HEK293 (cell line): Measurements from ENCODE around the gene SPP2.

Experiments
- CTCF ChIA-PET: fragments of 350-600 bp; formaldehyde crosslinking; extraction: SDS; loops from one replicate; lab custom pipeline; 2021; ENCODE audit warnings: antibody characterized with exemption; lab: Yijun Ruan, JAX
- POLR2A ChIA-PET: fragments of 300-600 bp; formaldehyde crosslinking; extraction: SDS; loops from one replicate; lab custom pipeline; 2020; ENCODE audit warnings: antibody characterized with exemption, inconsistent platforms; lab: Yijun Ruan, JAX
- H3K27ac ChIP-seq: fragments of 200-500 bp; sonication (Bioruptor generic); 2 replicates; pipeline ENCODE4 v1.5.1; 2014; ENCODE audit warnings: low read depth, low read length, control low read depth, inconsistent platforms; ENCODE audit errors: extremely low read depth
- H3K36me3 ChIP-seq, 2 experiments: fragments of 200-500 bp in 1 of 2; sonication (Bioruptor generic) in 1 of 2; 1 replicate in 1 of 2; 2 replicates in 1 of 2; pipeline ENCODE4 v1.5.1; 2014 to 2017; ENCODE audit warnings: inconsistent platforms in 2 of 2, low read length in 2 of 2; ENCODE audit not compliant: control insufficient read depth in 2 of 2, insufficient read depth in 1 of 2
- H3K4me1 ChIP-seq: fragments of 200-500 bp; sonication (Bioruptor generic); 2 replicates; pipeline ENCODE4 v1.5.1; 2014; ENCODE audit warnings: mild to moderate bottlenecking, low read length, inconsistent platforms; ENCODE audit not compliant: control insufficient read depth, insufficient read depth
- H3K4me3 ChIP-seq: 2 replicates; pipeline ENCODE4 v1.5.1; 2011; ENCODE audit warnings: low read depth, mild to moderate bottlenecking, control low read depth, low read length, moderate library complexity
- H3K9me3 ChIP-seq: fragments of 200-500 bp; sonication (Bioruptor generic); 2 replicates; pipeline ENCODE4 v1.5.1; 2014; ENCODE audit warnings: low read depth, low read length, inconsistent platforms; ENCODE audit not compliant: control insufficient read depth, insufficient read depth
- HOXD13 ChIP-seq: sonication (generic); formaldehyde crosslinking; IDR thresholded peaks from 2 replicates; pipeline ENCODE4 v1.8.0; 2022; ENCODE audit warnings: missing genetic modification reagents, borderline replicate concordance
- KLF7 ChIP-seq: fragments of 450-650 bp; formaldehyde crosslinking; IDR thresholded peaks from 2 replicates; pipeline ENCODE4 v1.5.1; 2016; ENCODE audit warnings: missing biosample characterization, missing genetic modification characterization, borderline replicate concordance
- KLF8 ChIP-seq: fragments of 450-650 bp; formaldehyde crosslinking; IDR thresholded peaks from 2 replicates; pipeline ENCODE4 v1.5.1; 2016; ENCODE audit warnings: missing biosample characterization, missing genetic modification characterization
- PATZ1 ChIP-seq: fragments of 450-650 bp; formaldehyde crosslinking; IDR thresholded peaks from 2 replicates; pipeline ENCODE4 v1.5.1; 2016; ENCODE audit warnings: missing biosample characterization, missing genetic modification characterization
- SALL2 ChIP-seq: fragments of 450-650 bp; formaldehyde crosslinking; IDR thresholded peaks from 2 replicates; pipeline ENCODE4 v1.5.0; 2017; ENCODE audit warnings: missing biosample characterization, mild to moderate bottlenecking, missing genetic modification characterization, borderline replicate concordance
- SP7 ChIP-seq: fragments of 450-650 bp; formaldehyde crosslinking; IDR thresholded peaks from 2 replicates; pipeline ENCODE4 v1.5.1; 2016; ENCODE audit warnings: missing biosample characterization, missing genetic modification characterization
- TRIM28 ChIP-seq: IDR thresholded peaks from 2 replicates; pipeline ENCODE4 v1.6.1; 2011; ENCODE audit warnings: low read length, control low read depth, borderline replicate concordance
- ZBTB17 ChIP-seq: fragments of 450-650 bp; formaldehyde crosslinking; IDR thresholded peaks from 2 replicates; pipeline ENCODE4 v1.5.1; 2016; ENCODE audit warnings: missing biosample characterization, missing genetic modification characterization
- ZBTB21 ChIP-seq: fragments of 450-650 bp; formaldehyde crosslinking; IDR thresholded peaks from 2 replicates; pipeline ENCODE4 v1.5.1; 2017; ENCODE audit warnings: missing biosample characterization, missing genetic modification characterization
- ZNF112 ChIP-seq: fragments of 450-650 bp; formaldehyde crosslinking; IDR thresholded peaks from 2 replicates; pipeline ENCODE4 v1.5.0; 2017; ENCODE audit warnings: missing biosample characterization, missing genetic modification characterization
- ZNF132 ChIP-seq: fragments of 450-650 bp; formaldehyde crosslinking; IDR thresholded peaks from 2 replicates; pipeline ENCODE4 v1.5.1; 2017; ENCODE audit warnings: missing biosample characterization, missing genetic modification characterization, borderline replicate concordance
- ZNF148 ChIP-seq: fragments of 450-650 bp; formaldehyde crosslinking; IDR thresholded peaks from 2 replicates; pipeline ENCODE4 v1.5.0; 2017; ENCODE audit warnings: missing biosample characterization, missing genetic modification characterization, borderline replicate concordance
- ZNF174 ChIP-seq: fragments of 450-650 bp; formaldehyde crosslinking; IDR thresholded peaks from 2 replicates; pipeline ENCODE4 v1.5.0; 2017; ENCODE audit warnings: missing biosample characterization, mild to moderate bottlenecking, missing genetic modification characterization
- ZNF214 ChIP-seq: fragments of 450-650 bp; formaldehyde crosslinking; IDR thresholded peaks from 2 replicates; pipeline ENCODE4 v1.5.1; 2017; ENCODE audit warnings: missing biosample characterization, mild to moderate bottlenecking, missing genetic modification characterization, borderline replicate concordance
- ZNF221 ChIP-seq: fragments of 450-650 bp; formaldehyde crosslinking; IDR thresholded peaks from 2 replicates; pipeline ENCODE4 v1.5.1; 2017; ENCODE audit warnings: missing biosample characterization, missing genetic modification characterization, borderline replicate concordance
- ZNF362 ChIP-seq: fragments of 450-650 bp; formaldehyde crosslinking; IDR thresholded peaks from 2 replicates; pipeline ENCODE4 v1.5.1; 2016; ENCODE audit warnings: missing biosample characterization, missing genetic modification characterization
- ZNF561 ChIP-seq: fragments of 450-650 bp; IDR thresholded peaks from 2 replicates; pipeline ENCODE4 v1.5.1; 2018; ENCODE audit warnings: missing biosample characterization, missing genetic modification characterization, borderline replicate concordance
- ZNF580 ChIP-seq: fragments of 450-650 bp; formaldehyde crosslinking; IDR thresholded peaks from 2 replicates; pipeline ENCODE4 v1.5.1; 2016; ENCODE audit warnings: missing biosample characterization, missing genetic modification characterization
- ZNF677 ChIP-seq: fragments of 450-650 bp; IDR thresholded peaks from 2 replicates; pipeline ENCODE4 v1.5.0; 2018; ENCODE audit warnings: missing biosample characterization, mild to moderate bottlenecking, missing genetic modification characterization, moderate library complexity
- ZNF704 ChIP-seq: fragments of 450-650 bp; formaldehyde crosslinking; IDR thresholded peaks from 2 replicates; pipeline ENCODE4 v1.5.1; 2016; ENCODE audit warnings: missing biosample characterization, missing genetic modification characterization
- ZNF791 ChIP-seq: fragments of 450-650 bp; formaldehyde crosslinking; IDR thresholded peaks from 2 replicates; pipeline ENCODE4 v1.5.1; 2016; ENCODE audit warnings: missing biosample characterization, missing genetic modification characterization
- ZSCAN30 ChIP-seq: fragments of 450-650 bp; IDR thresholded peaks from 2 replicates; pipeline ENCODE4 v1.5.1; 2018; ENCODE audit warnings: missing biosample characterization, mild to moderate bottlenecking, missing genetic modification characterization, moderate library complexity
- TF ChIP-seq, protein P1 (sequence below): fragments of 450-650 bp; formaldehyde crosslinking; IDR thresholded peaks from 2 replicates; pipeline ENCODE4 v1.5.1; 2016; ENCODE audit warnings: missing biosample characterization, missing genetic modification characterization, borderline replicate concordance
- TF ChIP-seq, protein P2 (sequence below): fragments of 450-650 bp; formaldehyde crosslinking; IDR thresholded peaks from 2 replicates; pipeline ENCODE4 v1.5.1; 2016; ENCODE audit warnings: missing biosample characterization, missing genetic modification characterization

Gene SPP2

DNA sequence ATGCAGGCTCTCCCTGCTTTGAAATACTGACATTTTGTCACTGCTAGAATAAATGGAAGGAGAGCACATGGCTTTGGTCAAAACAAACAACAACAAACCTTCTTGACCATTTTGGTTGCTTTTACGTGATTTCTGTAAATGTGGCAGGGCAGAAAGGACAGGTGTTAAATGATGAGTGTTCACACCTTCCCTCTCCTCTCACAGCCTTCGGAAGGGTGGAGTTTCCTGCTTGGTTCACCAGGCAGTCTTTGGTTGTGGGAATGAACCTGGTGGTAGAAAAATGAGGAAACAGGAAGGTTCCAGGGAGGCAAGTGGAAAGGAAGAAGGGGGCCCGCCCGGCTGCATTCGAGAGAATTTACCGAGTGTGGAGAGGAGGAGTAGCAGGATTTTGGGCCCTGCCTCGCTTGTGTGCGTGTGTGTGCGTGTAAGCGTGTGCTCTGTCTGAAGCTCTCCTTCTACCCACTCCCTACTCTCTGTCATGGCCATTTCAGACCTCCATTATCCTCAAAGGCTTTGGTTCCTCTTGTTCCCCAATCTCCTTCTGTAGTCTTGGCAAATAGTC, 23.7 kb upstream of the SPP2 start (continued):
- TF ChIP-seq, protein P1, sequence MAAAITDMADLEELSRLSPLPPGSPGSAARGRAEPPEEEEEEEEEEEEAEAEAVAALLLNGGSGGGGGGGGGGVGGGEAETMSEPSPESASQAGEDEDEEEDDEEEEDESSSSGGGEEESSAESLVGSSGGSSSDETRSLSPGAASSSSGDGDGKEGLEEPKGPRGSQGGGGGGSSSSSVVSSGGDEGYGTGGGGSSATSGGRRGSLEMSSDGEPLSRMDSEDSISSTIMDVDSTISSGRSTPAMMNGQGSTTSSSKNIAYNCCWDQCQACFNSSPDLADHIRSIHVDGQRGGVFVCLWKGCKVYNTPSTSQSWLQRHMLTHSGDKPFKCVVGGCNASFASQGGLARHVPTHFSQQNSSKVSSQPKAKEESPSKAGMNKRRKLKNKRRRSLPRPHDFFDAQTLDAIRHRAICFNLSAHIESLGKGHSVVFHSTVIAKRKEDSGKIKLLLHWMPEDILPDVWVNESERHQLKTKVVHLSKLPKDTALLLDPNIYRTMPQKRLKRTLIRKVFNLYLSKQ (tag by site-specific recombination): no peak
- TF ChIP-seq ZBTB17 (no peak), ZNF791 (tag by site-specific recombination) (no peak), ZNF677 (tag by site-specific recombination) (no peak), ZNF580 (tag by site-specific recombination) (no peak)
- TF ChIP-seq, protein P2, sequence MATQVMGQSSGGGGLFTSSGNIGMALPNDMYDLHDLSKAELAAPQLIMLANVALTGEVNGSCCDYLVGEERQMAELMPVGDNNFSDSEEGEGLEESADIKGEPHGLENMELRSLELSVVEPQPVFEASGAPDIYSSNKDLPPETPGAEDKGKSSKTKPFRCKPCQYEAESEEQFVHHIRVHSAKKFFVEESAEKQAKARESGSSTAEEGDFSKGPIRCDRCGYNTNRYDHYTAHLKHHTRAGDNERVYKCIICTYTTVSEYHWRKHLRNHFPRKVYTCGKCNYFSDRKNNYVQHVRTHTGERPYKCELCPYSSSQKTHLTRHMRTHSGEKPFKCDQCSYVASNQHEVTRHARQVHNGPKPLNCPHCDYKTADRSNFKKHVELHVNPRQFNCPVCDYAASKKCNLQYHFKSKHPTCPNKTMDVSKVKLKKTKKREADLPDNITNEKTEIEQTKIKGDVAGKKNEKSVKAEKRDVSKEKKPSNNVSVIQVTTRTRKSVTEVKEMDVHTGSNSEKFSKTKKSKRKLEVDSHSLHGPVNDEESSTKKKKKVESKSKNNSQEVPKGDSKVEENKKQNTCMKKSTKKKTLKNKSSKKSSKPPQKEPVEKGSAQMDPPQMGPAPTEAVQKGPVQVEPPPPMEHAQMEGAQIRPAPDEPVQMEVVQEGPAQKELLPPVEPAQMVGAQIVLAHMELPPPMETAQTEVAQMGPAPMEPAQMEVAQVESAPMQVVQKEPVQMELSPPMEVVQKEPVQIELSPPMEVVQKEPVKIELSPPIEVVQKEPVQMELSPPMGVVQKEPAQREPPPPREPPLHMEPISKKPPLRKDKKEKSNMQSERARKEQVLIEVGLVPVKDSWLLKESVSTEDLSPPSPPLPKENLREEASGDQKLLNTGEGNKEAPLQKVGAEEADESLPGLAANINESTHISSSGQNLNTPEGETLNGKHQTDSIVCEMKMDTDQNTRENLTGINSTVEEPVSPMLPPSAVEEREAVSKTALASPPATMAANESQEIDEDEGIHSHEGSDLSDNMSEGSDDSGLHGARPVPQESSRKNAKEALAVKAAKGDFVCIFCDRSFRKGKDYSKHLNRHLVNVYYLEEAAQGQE (tag by site-specific recombination): no peak

GRCh38 chr2:234027641-234028040, 22.9 kb upstream of the SPP2 start:
- no peak for TF ChIP-seq PATZ1 (tag by site-specific recombination)
- TF ChIP-seq ZNF221 (tag by site-specific recombination): no peak
- TF ChIP-seq ZNF148: no peak
- TF ChIP-seq KLF8 (tag by site-specific recombination): no peak
- TF ChIP-seq ZNF561 (tag by site-specific recombination): no peak
- TF ChIP-seq KLF7 (tag by site-specific recombination): no peak
- TF ChIP-seq ZNF174 (tag by site-specific recombination): no peak
- no peak for TF ChIP-seq SP7 (tag by site-specific recombination)
- no peak for TF ChIP-seq ZNF362 (tag by site-specific recombination)
- TF ChIP-seq HOXD13 (CRISPR knock-in tag): no peak
- TF ChIP-seq ZNF704 (tag by site-specific recombination): no peak
- TF ChIP-seq ZNF132: no peak
- no peak for TF ChIP-seq ZNF112 (tag by site-specific recombination)
- TF ChIP-seq TRIM28: no peak
- TF ChIP-seq ZBTB21 (tag by site-specific recombination): no peak
- no peak for TF ChIP-seq ZNF214
- no peak for TF ChIP-seq ZSCAN30 (tag by site-specific recombination)
- TF ChIP-seq SALL2: no peak
- POLR2A ChIA-PET: no interaction called here
- CTCF ChIA-PET: no interaction called here

More at GRCh38 chr2:234027641-234028040, 22.9 kb upstream of the SPP2 start:
- no peak overlapping the region for H3K4me3 ChIP-seq
- no peaks in the 10 kb centered on the region for H3K36me3 ChIP-seq
- no peak overlapping the region for H3K27ac ChIP-seq
- no peaks in the 10 kb centered on the region for H3K4me1 ChIP-seq
- H3K9me3 ChIP-seq: no peaks in the 10 kb centered on the region
